Measurements from ENCODE around the gene KCNJ9.

The KCNJ9 gene

GRCh38 chr1:160117300-160117699, 36.0 kb downstream of the KCNJ9 start:
- Histone ChIP-seq H4K20me1 (ENCODE audit: insufficient read depth, low read length) (no peaks in the 10 kb centered on the region), H3K36me3 (ENCODE audit: insufficient read depth, low read length) (no peaks in the 10 kb centered on the region), H2AFZ (ENCODE audit: low read depth, low read length) (no peak overlapping the region), H3K9ac (ENCODE audit: low read depth, low read length) (no peak overlapping the region), H3K4me1 (ENCODE audit: insufficient read depth, low read length) (no peaks in the 10 kb centered on the region), H3K9me3 (ENCODE audit: insufficient read depth, low read length, severe bottlenecking) (no peaks in the 10 kb centered on the region), H3K4me2 (ENCODE audit: insufficient read depth, low read length) (no peak overlapping the region), H3K27ac (ENCODE audit: low read length) (no peak overlapping the region), H3K79me2 (ENCODE audit: insufficient read depth, low read length) (no peaks in the 10 kb centered on the region), H3K4me3 (ENCODE audit: low read depth in 1 of 2, low read length in 2 of 2) (no peak overlapping the region), H3K27me3 (ENCODE audit: insufficient read depth, low read length, poor library complexity) (peaks cover 34% of the 10 kb centered on the region)
- DNase-seq: no peak
- no peak for TF ChIP-seq EZH2 (IDR thresholded peaks at IDR 0.05; ENCODE audit: borderline replicate concordance, low read depth, low read length, severe bottlenecking)
- no peak for TF ChIP-seq CTCF (IDR thresholded peaks at IDR 0.05; ENCODE audit: borderline replicate concordance, extremely low read depth, low read length, poor library complexity, severe bottlenecking)
- no peak for ATAC-seq (ENCODE audit: insufficient read depth, low read depth)

- Histone ChIP-seq H4K20me1 (ENCODE audit: insufficient read depth, low read length) (no peaks in the 10 kb centered on the region), H2AFZ (ENCODE audit: low read depth, low read length) (no peak overlapping the region), H3K36me3 (ENCODE audit: insufficient read depth, low read length) (no peaks in the 10 kb centered on the region), H3K9ac (ENCODE audit: low read depth, low read length) (no peak overlapping the region), H3K27me3 (ENCODE audit: insufficient read depth, low read length, poor library complexity) (peaks cover 34% of the 10 kb centered on the region), H3K4me2 (ENCODE audit: insufficient read depth, low read length) (no peak overlapping the region), H3K4me3 (ENCODE audit: low read depth in 1 of 2, low read length in 2 of 2) (no peak overlapping the region), H3K4me1 (ENCODE audit: insufficient read depth, low read length) (no peaks in the 10 kb centered on the region), H3K9me3 (ENCODE audit: insufficient read depth, low read length, severe bottlenecking) (no peaks in the 10 kb centered on the region), H3K79me2 (ENCODE audit: insufficient read depth, low read length) (no peaks in the 10 kb centered on the region), H3K27ac (ENCODE audit: low read length) (no peak overlapping the region)
- no peak for DNase-seq
- TF ChIP-seq EZH2 (IDR thresholded peaks at IDR 0.05; ENCODE audit: borderline replicate concordance, low read depth, low read length, severe bottlenecking) (no peak), CTCF (IDR thresholded peaks at IDR 0.05; ENCODE audit: borderline replicate concordance, extremely low read depth, low read length, poor library complexity, severe bottlenecking) (no peak)
- no peak for ATAC-seq (ENCODE audit: insufficient read depth, low read depth)
These were observed 36.4 kb downstream of the KCNJ9 start for GRCh38 chr1:160117709-160118183.

- Histone ChIP-seq H3K4me2 (ENCODE audit: insufficient read depth, low read length) (no peak overlapping the region), H4K20me1 (ENCODE audit: insufficient read depth, low read length) (no peaks in the 10 kb centered on the region), H3K4me1 (ENCODE audit: insufficient read depth, low read length) (no peaks in the 10 kb centered on the region), H3K79me2 (ENCODE audit: insufficient read depth, low read length) (no peaks in the 10 kb centered on the region), H3K27me3 (ENCODE audit: insufficient read depth, low read length, poor library complexity) (peaks cover 35% of the 10 kb centered on the region), H3K9me3 (ENCODE audit: insufficient read depth, low read length, severe bottlenecking) (no peaks in the 10 kb centered on the region), H3K4me3 (ENCODE audit: low read depth in 1 of 2, low read length in 2 of 2) (no peak overlapping the region), H3K36me3 (ENCODE audit: insufficient read depth, low read length) (no peaks in the 10 kb centered on the region), H3K9ac (ENCODE audit: low read depth, low read length) (no peak overlapping the region), H2AFZ (ENCODE audit: low read depth, low read length) (no peak overlapping the region), H3K27ac (ENCODE audit: low read length) (no peak overlapping the region)
- no peak for ATAC-seq (ENCODE audit: insufficient read depth, low read depth)
- TF ChIP-seq CTCF (IDR thresholded peaks at IDR 0.05; ENCODE audit: borderline replicate concordance, extremely low read depth, low read length, poor library complexity, severe bottlenecking) (no peak), EZH2 (IDR thresholded peaks at IDR 0.05; ENCODE audit: borderline replicate concordance, low read depth, low read length, severe bottlenecking) (no peak)
- no peak for DNase-seq
These were observed 37.6 kb downstream of the KCNJ9 start for GRCh38 chr1:160118928-160119327.

- Histone ChIP-seq H3K4me2 (ENCODE audit: insufficient read depth, low read length) (no peak overlapping the region), H3K36me3 (ENCODE audit: insufficient read depth, low read length) (no peaks in the 10 kb centered on the region), H3K9ac (ENCODE audit: low read depth, low read length) (no peak overlapping the region), H4K20me1 (ENCODE audit: insufficient read depth, low read length) (no peaks in the 10 kb centered on the region), H3K27ac (ENCODE audit: low read length) (no peak overlapping the region), H3K4me1 (ENCODE audit: insufficient read depth, low read length) (no peaks in the 10 kb centered on the region), H3K9me3 (ENCODE audit: insufficient read depth, low read length, severe bottlenecking) (no peaks in the 10 kb centered on the region), H3K4me3 (ENCODE audit: low read depth in 1 of 2, low read length in 2 of 2) (no peak overlapping the region), H3K27me3 (ENCODE audit: insufficient read depth, low read length, poor library complexity) (peaks cover 28% of the 10 kb centered on the region), H3K79me2 (ENCODE audit: insufficient read depth, low read length) (no peaks in the 10 kb centered on the region), H2AFZ (ENCODE audit: low read depth, low read length) (no peak overlapping the region)
- TF ChIP-seq CTCF (IDR thresholded peaks at IDR 0.05; ENCODE audit: borderline replicate concordance, extremely low read depth, low read length, poor library complexity, severe bottlenecking) (no peak), EZH2 (IDR thresholded peaks at IDR 0.05; ENCODE audit: borderline replicate concordance, low read depth, low read length, severe bottlenecking) (no peak)
- no peak for ATAC-seq (ENCODE audit: insufficient read depth, low read depth)
- no peak for DNase-seq
These were observed 39.5 kb downstream of the KCNJ9 start for GRCh38 chr1:160120797-160121196.

Measured in DND-41 (cell line).